DMS 273 treated with DMSO at 0.1 percent for 48 hours (cell line): ENCODE results near the gene PHLDA2.

ENCODE experiments used
- DNase-seq: peaks from one replicate; lab custom pipeline; 2025; lab: John Stamatoyannopoulos, UW

PHLDA2 gene, protein sequence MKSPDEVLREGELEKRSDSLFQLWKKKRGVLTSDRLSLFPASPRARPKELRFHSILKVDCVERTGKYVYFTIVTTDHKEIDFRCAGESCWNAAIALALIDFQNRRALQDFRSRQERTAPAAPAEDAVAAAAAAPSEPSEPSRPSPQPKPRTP

DNA sequence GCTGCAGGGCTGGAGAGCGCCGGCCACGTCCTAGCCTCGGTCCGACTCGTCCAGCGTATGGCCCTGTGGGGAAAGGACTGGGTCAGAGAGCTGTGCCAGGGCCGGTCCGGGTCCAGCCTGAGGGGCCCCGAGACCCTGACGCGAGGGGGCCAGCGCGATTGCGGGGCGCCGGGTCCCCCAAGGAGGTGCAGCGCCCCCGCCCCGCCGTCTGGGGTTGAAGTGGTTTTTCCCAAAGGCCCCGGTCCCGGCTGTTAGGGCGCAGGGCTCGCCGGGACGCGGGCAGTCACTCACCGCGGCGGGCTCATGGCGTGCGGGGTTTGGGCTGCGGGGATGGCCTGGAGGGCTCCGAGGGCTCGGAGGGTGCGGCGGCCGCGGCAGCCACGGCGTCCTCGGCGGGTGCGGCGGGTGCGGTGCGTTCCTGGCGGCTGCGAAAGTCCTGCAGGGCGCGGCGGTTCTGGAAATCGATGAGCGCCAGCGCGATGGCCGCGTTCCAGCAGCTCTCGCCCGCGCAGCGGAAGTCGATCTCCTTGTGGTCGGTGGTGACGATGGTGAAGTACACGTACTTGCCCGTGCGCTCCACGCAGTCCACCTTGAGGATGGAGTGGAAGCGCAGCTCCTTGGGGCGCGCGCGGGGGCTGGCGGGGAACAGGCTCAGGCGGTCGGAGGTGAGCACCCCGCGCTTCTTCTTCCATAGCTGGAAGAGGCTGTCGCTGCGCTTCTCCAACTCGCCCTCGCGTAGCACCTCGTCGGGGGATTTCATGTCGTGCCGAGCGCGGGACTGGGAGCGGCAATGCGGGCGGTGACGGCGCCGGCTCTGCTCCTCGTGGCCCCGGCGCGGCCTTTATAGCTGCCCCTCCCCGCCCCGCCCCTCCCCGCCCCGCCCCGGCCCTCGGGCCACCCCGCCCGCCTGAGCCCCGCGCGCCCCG lies at the start of gene PHLDA2:
Gene PHLDA2 (minus strand): TSS at position 816 of the 926 bp plus-strand sequence. CDS start 56 bp downstream, at position 760.
- no peak for DNase-seq

DNA sequence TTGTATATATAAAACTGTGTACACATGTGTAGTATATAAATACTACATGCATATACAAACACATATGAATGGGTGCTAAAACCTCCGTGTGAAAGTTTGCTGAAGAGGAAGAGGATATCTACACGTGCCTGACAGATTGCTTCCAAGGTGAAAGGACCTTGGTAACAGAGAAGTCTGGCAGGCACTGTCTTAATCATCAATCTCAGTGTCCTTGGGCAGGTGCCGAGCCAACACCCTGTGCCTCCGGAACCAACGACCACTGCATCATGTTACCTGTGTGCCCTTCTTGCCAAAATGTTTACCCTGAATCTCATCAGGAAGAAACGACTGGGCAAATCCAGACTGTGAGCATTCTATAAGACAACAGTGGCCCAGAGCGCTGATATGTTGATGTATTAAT lies 47.9 kb upstream of the PHLDA2 start:
- DNase-seq = no peak

GRCh38 chr11:2976294-2977063 lies 47.3 kb upstream of the PHLDA2 start:
- DNase-seq = no peak

DNA sequence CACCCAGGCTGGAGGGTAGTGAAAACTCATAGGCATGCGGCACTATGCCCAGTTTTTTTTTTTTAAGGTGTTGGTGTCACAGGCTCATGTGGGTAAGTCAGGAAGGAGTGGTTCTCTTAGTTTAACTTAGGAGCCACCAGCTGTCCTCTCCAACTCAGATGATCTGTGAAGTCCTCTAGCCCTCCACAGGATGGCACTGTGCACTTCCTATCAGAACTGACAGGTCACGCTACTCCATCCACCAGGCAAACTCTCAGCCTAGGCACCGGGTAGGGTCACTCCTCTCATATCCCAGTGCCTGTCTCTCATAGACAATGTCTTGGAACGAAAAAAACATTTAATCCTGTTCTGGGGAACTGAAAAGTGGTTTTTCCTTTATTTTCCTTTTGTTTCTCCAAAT lies 46.4 kb upstream of the PHLDA2 start:
- no peak for DNase-seq

DNA sequence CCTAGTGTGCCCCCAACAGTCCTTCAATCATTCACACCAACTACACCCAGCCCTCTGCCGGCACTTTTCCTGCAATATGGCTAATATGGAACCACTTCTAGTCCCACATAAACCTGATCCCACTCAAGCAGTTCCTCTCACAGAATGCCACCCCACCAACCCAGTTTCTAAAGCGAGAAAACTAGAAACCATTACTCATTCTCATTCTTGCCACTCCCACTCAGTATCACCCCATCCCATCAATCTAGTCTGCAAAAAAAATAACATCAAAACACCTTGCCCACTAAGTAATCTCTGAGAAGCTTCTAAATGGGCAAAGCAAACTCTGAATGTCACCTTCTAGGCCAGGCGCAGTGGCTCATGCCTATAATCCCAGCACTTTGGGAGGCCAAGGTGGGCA lies 45.1 kb upstream of the PHLDA2 start:
- no peak for DNase-seq

DNA sequence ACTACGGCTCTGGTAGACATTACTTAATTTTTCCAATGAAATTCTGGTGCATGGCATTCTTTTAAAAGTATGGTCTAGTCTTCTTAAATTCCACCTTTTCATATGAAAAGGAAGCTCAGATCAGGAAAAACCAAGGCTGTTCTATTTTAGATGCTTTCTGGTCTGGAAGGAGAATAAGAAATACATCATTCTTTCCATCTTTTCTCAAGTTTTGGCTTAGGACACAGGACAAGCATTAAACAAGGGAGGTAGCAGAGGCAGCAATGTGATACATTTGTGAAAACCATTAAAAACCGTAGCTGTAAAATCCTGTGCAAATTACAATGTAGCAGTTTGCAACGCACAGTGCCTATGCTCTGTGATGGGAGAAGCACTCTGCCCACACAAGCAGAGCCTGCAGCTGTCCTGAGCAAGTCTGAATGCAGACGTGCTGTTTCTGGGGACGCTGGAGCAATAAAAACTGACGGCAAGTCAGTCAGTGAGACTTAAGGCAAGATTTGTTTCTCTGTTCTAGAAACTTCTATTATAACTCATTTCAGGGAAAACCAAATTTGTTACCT lies 39.2 kb upstream of the PHLDA2 start:
- no peak for DNase-seq

- no peak for DNase-seq
Measured at GRCh38 chr11:2964782-2965181, 35.6 kb upstream of the PHLDA2 start.

DNA sequence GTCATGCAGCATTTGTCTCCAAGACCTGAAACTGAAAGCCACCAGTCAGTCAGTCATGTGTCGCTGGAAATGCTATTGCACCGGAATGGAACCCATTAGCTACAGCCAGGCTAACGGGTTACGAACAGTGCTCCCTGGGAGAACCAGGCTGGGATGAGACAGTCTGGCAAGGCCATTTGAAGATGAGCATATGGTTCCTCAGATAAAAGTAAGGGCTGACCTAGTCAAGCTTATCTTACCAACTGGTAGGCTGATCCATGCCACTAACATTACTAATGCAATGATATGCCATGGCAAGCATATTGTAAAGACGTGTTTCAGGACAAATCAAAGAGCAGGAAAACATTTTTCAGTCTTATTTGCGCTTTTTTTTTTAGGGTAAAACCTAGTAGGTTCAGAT lies 34.5 kb upstream of the PHLDA2 start:
- DNase-seq = no peak

GRCh38 chr11:2963112-2963754 lies 34.0 kb upstream of the PHLDA2 start:
- DNase-seq = no peak

- no peak for DNase-seq
Measured at GRCh38 chr11:2961080-2961479, 31.9 kb upstream of the PHLDA2 start.

- no peak for DNase-seq
Measured at GRCh38 chr11:2960139-2960538, 30.9 kb upstream of the PHLDA2 start.

GRCh38 chr11:2958251-2958650 lies 29.0 kb upstream of the PHLDA2 start:
- DNase-seq = no peak

GRCh38 chr11:2955906-2956476 lies 26.8 kb upstream of the PHLDA2 start:
- DNase-seq = no peak

GRCh38 chr11:2954263-2954662 lies 25.0 kb upstream of the PHLDA2 start:
- DNase-seq = no peak

DNA sequence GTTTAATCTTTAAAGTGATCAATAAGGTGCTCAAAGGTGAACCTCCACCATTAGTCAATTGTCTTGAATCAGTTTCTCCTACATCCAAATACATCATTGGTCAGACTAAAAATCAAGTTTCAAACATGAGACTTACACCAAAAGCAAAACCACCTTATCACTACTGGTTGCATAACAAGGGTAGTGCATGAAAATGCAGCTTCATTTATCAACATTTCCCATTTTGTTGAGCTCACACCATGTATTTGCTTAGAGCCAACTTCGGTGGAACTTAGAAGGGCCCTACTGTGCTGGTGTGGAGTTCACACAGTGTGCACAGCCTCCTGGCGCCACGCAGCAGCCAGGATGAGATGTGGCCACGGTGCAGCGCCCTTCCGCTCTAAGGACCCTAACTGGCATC lies 23.1 kb upstream of the PHLDA2 start:
- no peak for DNase-seq

GRCh38 chr11:2951231-2952110 lies 22.3 kb upstream of the PHLDA2 start:
- no peak for DNase-seq

DNA sequence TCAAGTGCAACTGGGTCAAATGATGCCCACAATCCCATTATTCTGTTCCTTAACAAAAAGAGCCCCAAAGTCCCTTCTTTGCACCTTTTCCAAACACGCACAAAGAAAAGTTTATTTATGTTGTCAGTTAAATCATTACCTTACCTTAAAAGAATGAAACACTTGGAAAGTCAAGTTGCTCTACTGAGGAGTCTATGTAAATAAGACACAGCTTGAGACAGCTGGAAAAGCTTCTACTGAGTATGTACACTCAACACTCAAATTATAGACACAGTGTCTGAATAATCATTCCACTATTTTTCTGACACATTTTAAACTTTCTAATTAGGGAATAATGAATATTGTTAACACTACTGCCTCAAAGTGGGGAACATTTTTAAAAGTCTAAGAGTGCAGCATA lies 21.6 kb upstream of the PHLDA2 start:
- no peak for DNase-seq

DNA sequence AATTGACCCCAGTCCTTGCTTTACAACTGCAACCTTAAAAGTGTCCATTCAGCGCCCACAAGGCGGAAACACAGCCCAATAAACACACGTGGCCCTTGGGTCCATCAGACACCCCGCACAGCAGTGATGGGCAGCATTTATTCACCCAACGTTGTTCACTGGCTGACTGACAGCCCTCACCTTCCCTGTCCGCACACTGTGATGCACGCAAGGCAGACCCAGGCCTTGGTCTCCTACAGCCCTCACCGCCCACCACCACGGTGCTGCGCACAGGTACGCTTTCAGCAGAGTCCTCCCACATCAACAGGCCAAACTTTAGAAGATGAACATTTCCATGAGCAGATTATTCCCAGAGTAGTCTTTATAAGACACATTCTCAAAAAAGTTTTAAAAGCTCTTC lies 20.7 kb upstream of the PHLDA2 start:
- no peak for DNase-seq

DNA sequence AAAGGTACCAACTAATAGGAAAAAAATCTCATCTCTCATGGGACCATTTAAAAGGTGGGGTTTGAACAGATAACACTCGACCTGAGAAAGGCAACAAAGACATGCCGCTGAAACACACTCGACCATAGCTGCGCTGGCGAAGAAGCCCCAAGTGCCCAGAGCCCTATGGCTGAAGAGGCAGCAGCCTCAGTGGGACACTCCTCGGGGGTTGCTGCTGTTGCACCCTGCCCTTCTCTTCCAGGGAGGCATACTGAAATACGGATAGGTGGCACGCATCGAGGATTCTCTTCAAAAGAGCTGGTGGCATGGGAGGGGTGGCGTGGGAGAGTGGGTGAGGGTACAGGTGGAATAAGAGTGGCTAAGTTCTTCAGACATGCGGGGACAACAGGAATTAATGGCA lies 18.5 kb upstream of the PHLDA2 start:
- no peak for DNase-seq

DNA sequence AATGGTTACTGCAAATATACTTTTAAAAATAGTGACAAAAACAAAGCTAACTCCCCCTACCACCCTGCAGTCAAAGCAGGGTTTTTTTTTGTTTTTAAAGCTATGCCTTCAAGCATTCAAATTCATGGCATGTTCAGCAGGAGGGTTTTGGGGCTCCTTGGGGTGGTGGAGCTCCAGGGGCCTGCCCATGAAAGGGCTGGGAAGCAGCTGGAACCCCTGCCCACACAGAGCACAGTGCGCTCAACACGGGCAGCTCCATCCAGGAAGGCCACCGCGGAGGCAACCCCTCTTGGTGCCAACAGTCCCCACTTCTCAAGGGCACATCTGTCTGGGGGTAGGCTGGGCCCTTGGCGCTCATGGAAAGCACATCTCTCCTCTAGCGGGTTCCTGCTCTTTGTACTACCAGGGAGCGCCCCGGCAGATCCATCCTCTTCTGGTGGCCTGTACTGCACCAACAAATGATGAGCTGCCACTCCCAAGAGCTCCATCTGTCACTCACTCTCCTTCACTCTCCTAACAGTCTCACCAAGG lies 16.6 kb upstream of the PHLDA2 start:
- no peak for DNase-seq
